Measurements from ENCODE around the gene CNDP2.

The CNDP2 gene

GRCh38 chr18:74529378-74529777, 33.2 kb downstream of the CNDP2 start:
- ATAC-seq, result no peak
- TF ChIP-seq RARB (CRISPR knock-in tag; IDR thresholded peaks at IDR 0.05), result no peak
- no peak for TF ChIP-seq TSHZ2 (CRISPR knock-in tag; IDR thresholded peaks at IDR 0.05)
- TF ChIP-seq ZNF70 (CRISPR knock-in tag; IDR thresholded peaks at IDR 0.05), result no peak
- no peak for TF ChIP-seq TOX (CRISPR knock-in tag; IDR thresholded peaks at IDR 0.05; ENCODE audit: borderline replicate concordance)
- no peak for TF ChIP-seq ISL1 (CRISPR knock-in tag; IDR thresholded peaks at IDR 0.05)
- no peak for TF ChIP-seq ZC3H10 (CRISPR knock-in tag; IDR thresholded peaks at IDR 0.05)
- no peak for TF ChIP-seq CREB5 (CRISPR knock-in tag; IDR thresholded peaks at IDR 0.05; ENCODE audit: low read depth)
- TF ChIP-seq SNAI2 (CRISPR knock-in tag; IDR thresholded peaks at IDR 0.05), result no peak
- no peak for TF ChIP-seq CSRNP3 (CRISPR knock-in tag; IDR thresholded peaks at IDR 0.05)
- TF ChIP-seq ZNF565 (CRISPR knock-in tag; conservative IDR thresholded peaks at IDR 0.05; ENCODE audit: low read depth), result no peak
- no peak for TF ChIP-seq TCF4 (CRISPR knock-in tag; IDR thresholded peaks at IDR 0.05; ENCODE audit: borderline replicate concordance)
- no peak for TF ChIP-seq POU6F1 (CRISPR knock-in tag; IDR thresholded peaks at IDR 0.05; ENCODE audit: borderline replicate concordance, low read depth)
- no peak for TF ChIP-seq ZNF8 (CRISPR knock-in tag; IDR thresholded peaks at IDR 0.05)
- TF ChIP-seq ZFP30 (CRISPR knock-in tag; IDR thresholded peaks at IDR 0.05), result no peak
- no peak for TF ChIP-seq CSDC2 (CRISPR knock-in tag; IDR thresholded peaks at IDR 0.05)
- TF ChIP-seq BACH2 (CRISPR knock-in tag; IDR thresholded peaks at IDR 0.05; ENCODE audit: borderline replicate concordance), result no peak
- no peak for TF ChIP-seq ZFP3 (CRISPR knock-in tag; IDR thresholded peaks at IDR 0.05)
- TF ChIP-seq OSR1 (CRISPR knock-in tag; IDR thresholded peaks at IDR 0.05), result no peak

- no peak for ATAC-seq
- TF ChIP-seq CSDC2 (CRISPR knock-in tag; IDR thresholded peaks at IDR 0.05), result no peak
- TF ChIP-seq ESRRG (CRISPR knock-in tag; IDR thresholded peaks at IDR 0.05), result no peak
- TF ChIP-seq ZNF70 (CRISPR knock-in tag; IDR thresholded peaks at IDR 0.05), result no peak
- TF ChIP-seq ZNF8 (CRISPR knock-in tag; IDR thresholded peaks at IDR 0.05), result no peak
- TF ChIP-seq SNAI2 (CRISPR knock-in tag; IDR thresholded peaks at IDR 0.05), result no peak
- no peak for TF ChIP-seq ZFP3 (CRISPR knock-in tag; IDR thresholded peaks at IDR 0.05)
- TF ChIP-seq TOX (CRISPR knock-in tag; IDR thresholded peaks at IDR 0.05; ENCODE audit: borderline replicate concordance), result no peak
- no peak for TF ChIP-seq ARNTL (CRISPR knock-in tag; IDR thresholded peaks at IDR 0.05; ENCODE audit: borderline replicate concordance, low read depth)
- no peak for TF ChIP-seq ZC3H10 (CRISPR knock-in tag; IDR thresholded peaks at IDR 0.05)
- TF ChIP-seq RARB (CRISPR knock-in tag; IDR thresholded peaks at IDR 0.05), result no peak
- TF ChIP-seq GLIS3 (CRISPR knock-in tag; IDR thresholded peaks at IDR 0.05), result no peak
- TF ChIP-seq ISL1 (CRISPR knock-in tag; IDR thresholded peaks at IDR 0.05), result no peak
- TF ChIP-seq POU6F1 (CRISPR knock-in tag; IDR thresholded peaks at IDR 0.05; ENCODE audit: borderline replicate concordance, low read depth), result no peak
- TF ChIP-seq ZFP30 (CRISPR knock-in tag; IDR thresholded peaks at IDR 0.05), result no peak
Observed at GRCh38 chr18:74529811-74530583, 33.8 kb downstream of the CNDP2 start.

GRCh38 chr18:74530584-74530862, 34.4 kb downstream of the CNDP2 start:
- ATAC-seq, result no peak
- TF ChIP-seq ZNF565 (CRISPR knock-in tag; conservative IDR thresholded peaks at IDR 0.05; ENCODE audit: low read depth), result no peak
- no peak for TF ChIP-seq CSDC2 (CRISPR knock-in tag; IDR thresholded peaks at IDR 0.05)
- TF ChIP-seq ZFP30 (CRISPR knock-in tag; IDR thresholded peaks at IDR 0.05), result no peak
- TF ChIP-seq TSHZ2 (CRISPR knock-in tag; IDR thresholded peaks at IDR 0.05), result no peak
- no peak for TF ChIP-seq CREB5 (CRISPR knock-in tag; IDR thresholded peaks at IDR 0.05; ENCODE audit: low read depth)
- no peak for TF ChIP-seq ARNTL (CRISPR knock-in tag; IDR thresholded peaks at IDR 0.05; ENCODE audit: borderline replicate concordance, low read depth)
- TF ChIP-seq ZC3H10 (CRISPR knock-in tag; IDR thresholded peaks at IDR 0.05), result no peak
- TF ChIP-seq ZNF8 (CRISPR knock-in tag; IDR thresholded peaks at IDR 0.05), result no peak
- no peak for TF ChIP-seq SNAI2 (CRISPR knock-in tag; IDR thresholded peaks at IDR 0.05)

Measured in SK-N-SH treated with all-trans-retinoic acid at 6 μM for 48 hours (cell line).